ENCODE data around the gene ACVRL1. TPM values are rescaled to one million over a fixed set of nuclear protein-coding genes. Genes with fewer than 3 reads are reported as not detected.
A peak's percentile ranks its signal among the peaks of the same experiment; 100 is the strongest.
"Not testable (repeated sequence)": the region's sequence is repeated elsewhere in the genome, so short reads cannot be mapped to it uniquely, and the experiment has no call there.

Gene ACVRL1
- total RNA-seq, 1 donor from 2014 or later: not detected

- H3K9me3 Mint-ChIP-seq; DNase-seq; H3K36me3 Mint-ChIP-seq (ENCODE audit: low read depth); H3K27me3 Mint-ChIP-seq; intact Hi-C loops (cut with micrococcal nuclease): not testable (repeated sequence)
- Mint-ChIP-seq H3K4me1 (peaks cover 16% of the 10 kb centered on the region), H3K27ac (peak overlapping the region; percentile 85), H3K4me3 (peak overlapping the region; percentile 58)
Observed at GRCh38 chr12:51885294-51886020, 21.8 kb upstream of the ACVRL1 start.

GRCh38 chr12:51886021-51886710 lies 21.1 kb upstream of the ACVRL1 start:
- Mint-ChIP-seq H3K4me1 (peaks cover 16% of the 10 kb centered on the region), H3K27ac (peak overlapping the region; percentile 85), H3K36me3 (ENCODE audit: low read depth) (no peaks in the 10 kb centered on the region), H3K27me3 (peaks cover 3% of the 10 kb centered on the region), H3K9me3 (peaks cover 8% of the 10 kb centered on the region), H3K4me3 (peak overlapping the region; percentile 58)
- intact Hi-C loops (cut with micrococcal nuclease): no loop called here
- peak; percentile 82 for DNase-seq

- peak; percentile 65 for DNase-seq
- Mint-ChIP-seq H3K27ac (no peak within 1 kb of the TSS), H3K27me3 (peaks cover under 1% of the 10 kb centered on the region), H3K4me3 (no peak within 1 kb of the TSS), H3K9me3 (peaks cover 8% of the 10 kb centered on the region), H3K36me3 (ENCODE audit: low read depth) (no peaks in the 10 kb centered on the region), H3K4me1 (peaks cover 16% of the 10 kb centered on the region)
- intact Hi-C loops (cut with micrococcal nuclease): no loop called here
Observed at GRCh38 chr12:51887476-51888315, 19.6 kb upstream of the ACVRL1 start, which contains the start of gene ANKRD33. Gene ANKRD33, plus strand, starts transcription at chr12:51888103. Its CDS starts 84 bp downstream, at chr12:51888187.

GRCh38 chr12:51888316-51889215 lies 18.7 kb upstream of the ACVRL1 start:
- intact Hi-C loops (cut with micrococcal nuclease): no loop called here
- no peak overlapping the region for H3K27ac Mint-ChIP-seq
- H3K27me3 Mint-ChIP-seq: peaks cover 4% of the 10 kb centered on the region
- H3K4me1 Mint-ChIP-seq: peaks cover 16% of the 10 kb centered on the region
- DNase-seq: no peak
- no peak overlapping the region for H3K4me3 Mint-ChIP-seq
- peaks cover 8% of the 10 kb centered on the region for H3K9me3 Mint-ChIP-seq
- no peaks in the 10 kb centered on the region for H3K36me3 Mint-ChIP-seq (ENCODE audit: low read depth)

- Mint-ChIP-seq H3K4me1 (peaks cover 16% of the 10 kb centered on the region), H3K27ac (no peak overlapping the region), H3K4me3 (no peak overlapping the region), H3K36me3 (ENCODE audit: low read depth) (no peaks in the 10 kb centered on the region), H3K27me3 (peaks cover 6% of the 10 kb centered on the region), H3K9me3 (peaks cover 8% of the 10 kb centered on the region)
- intact Hi-C loops (cut with micrococcal nuclease): no loop called here
- DNase-seq: no peak
Observed at GRCh38 chr12:51889216-51890132, 17.8 kb upstream of the ACVRL1 start.

- Mint-ChIP-seq H3K27me3 (peaks cover 6% of the 10 kb centered on the region), H3K4me3 (no peak overlapping the region)
Observed at GRCh38 chr12:51890133-51890464, 17.2 kb upstream of the ACVRL1 start.

GRCh38 chr12:51890511-51891171 lies 16.7 kb upstream of the ACVRL1 start:
- Mint-ChIP-seq H3K4me1 (peaks cover 8% of the 10 kb centered on the region), H3K27ac (no peak overlapping the region), H3K27me3 (peaks cover 6% of the 10 kb centered on the region), H3K4me3 (no peak overlapping the region), H3K36me3 (ENCODE audit: low read depth) (no peaks in the 10 kb centered on the region), H3K9me3 (no peaks in the 10 kb centered on the region)
- DNase-seq: no peak
- intact Hi-C loops (cut with micrococcal nuclease): no loop called here

More at GRCh38 chr12:51890133-51890464, 17.2 kb upstream of the ACVRL1 start:
- peaks cover 10% of the 10 kb centered on the region for H3K4me1 Mint-ChIP-seq
- DNase-seq: no peak
- no peak overlapping the region for H3K27ac Mint-ChIP-seq
- intact Hi-C loops (cut with micrococcal nuclease): no loop called here
- no peaks in the 10 kb centered on the region for H3K36me3 Mint-ChIP-seq (ENCODE audit: low read depth)
- H3K9me3 Mint-ChIP-seq: peaks cover 2% of the 10 kb centered on the region

- H3K9me3 Mint-ChIP-seq: no peaks in the 10 kb centered on the region
- no peaks in the 10 kb centered on the region for H3K36me3 Mint-ChIP-seq (ENCODE audit: low read depth)
- no peak overlapping the region for H3K4me3 Mint-ChIP-seq
- DNase-seq: no peak
- no peak overlapping the region for H3K27ac Mint-ChIP-seq
- H3K27me3 Mint-ChIP-seq: peaks cover 10% of the 10 kb centered on the region
- intact Hi-C loops (cut with micrococcal nuclease): no loop called here
- H3K4me1 Mint-ChIP-seq: peaks cover 4% of the 10 kb centered on the region
Observed at GRCh38 chr12:51891843-51892242, 15.5 kb upstream of the ACVRL1 start.

- Mint-ChIP-seq H3K4me1 (peaks cover 2% of the 10 kb centered on the region), H3K4me3 (no peak overlapping the region), H3K9me3 (no peaks in the 10 kb centered on the region), H3K36me3 (ENCODE audit: low read depth) (no peaks in the 10 kb centered on the region), H3K27ac (no peak overlapping the region), H3K27me3 (peaks cover 12% of the 10 kb centered on the region)
- intact Hi-C loops (cut with micrococcal nuclease): no loop called here
- no peak for DNase-seq
Observed at GRCh38 chr12:51893786-51894185, 13.5 kb upstream of the ACVRL1 start.

GRCh38 chr12:51895378-51896135 lies 11.7 kb upstream of the ACVRL1 start:
- Mint-ChIP-seq H3K4me1 (peaks cover 2% of the 10 kb centered on the region), H3K9me3 (no peaks in the 10 kb centered on the region), H3K27me3 (peaks cover 14% of the 10 kb centered on the region), H3K36me3 (ENCODE audit: low read depth) (no peaks in the 10 kb centered on the region), H3K4me3 (no peak overlapping the region), H3K27ac (no peak overlapping the region)
- DNase-seq: no peak
- intact Hi-C loops (cut with micrococcal nuclease): no loop called here

GRCh38 chr12:51896236-51896635 lies 11.1 kb upstream of the ACVRL1 start:
- H3K27ac Mint-ChIP-seq: no peak overlapping the region
- peaks cover 14% of the 10 kb centered on the region for H3K27me3 Mint-ChIP-seq
- intact Hi-C loops (cut with micrococcal nuclease): no loop called here
- DNase-seq: no peak
- peaks cover 2% of the 10 kb centered on the region for H3K4me1 Mint-ChIP-seq
- H3K9me3 Mint-ChIP-seq: no peaks in the 10 kb centered on the region
- no peaks in the 10 kb centered on the region for H3K36me3 Mint-ChIP-seq (ENCODE audit: low read depth)
- H3K4me3 Mint-ChIP-seq: no peak overlapping the region

All from activated CD4-positive, alpha-beta T cell treated with anti-CD3 and anti-CD28 coated beads, Interleukin-2, amount 10 ng/mL, durations not matched to agents 24 days and 14 days (primary cell).